AG10803 (cell line): ENCODE results near the gene SLC2A1.

Source experiments
- DNase-seq: peaks from one replicate; pipeline ENCODE4 v3.0.0; 2010; ENCODE audit warnings: low read depth
- H3K4me3 ChIP-seq: 2 replicates; pipeline ENCODE4 v1.5.1; 2011; ENCODE audit warnings: mild to moderate bottlenecking, low read length, control low read depth
- CTCF ChIP-seq: conservative IDR thresholded peaks from 2 replicates; pipeline ENCODE4 v1.5.1; 2011; ENCODE audit warnings: mild to moderate bottlenecking, low read length, control low read depth, inconsistent platforms

Gene SLC2A1

DNA sequence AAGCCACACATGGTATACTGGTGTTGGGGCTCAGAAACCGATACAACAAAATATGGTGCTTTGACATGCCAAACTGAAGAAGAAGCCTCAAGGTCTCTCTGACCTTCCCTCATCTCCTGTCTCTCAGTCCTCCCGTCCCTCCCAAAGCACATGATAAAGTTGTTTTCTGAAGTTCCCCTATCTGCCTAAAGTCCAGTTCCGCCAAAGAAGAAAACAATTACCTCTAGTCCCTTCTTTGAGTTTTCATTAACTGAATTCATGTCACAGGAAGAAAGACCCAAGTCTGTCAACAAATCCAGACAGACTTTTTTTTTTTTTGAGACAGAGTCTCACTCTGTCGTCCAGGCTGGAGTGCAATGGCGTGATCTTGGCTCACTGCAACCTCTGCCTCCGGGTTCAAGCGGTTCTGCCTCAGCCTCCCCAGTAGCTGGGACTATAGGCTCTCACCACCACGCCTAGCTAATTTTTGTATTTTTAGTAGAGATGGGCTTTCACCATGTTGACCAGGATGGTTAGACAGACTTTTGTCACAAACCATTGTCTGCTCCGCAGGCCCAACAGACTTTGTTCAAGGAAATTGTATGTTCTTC is 32.2 kb upstream of the SLC2A1 start:
- no peak for DNase-seq
- no peak for TF ChIP-seq CTCF
- H3K4me3 ChIP-seq = no peak overlapping the region

- no peak for DNase-seq
Observed at GRCh38 chr1:42983693-42984092, 25.0 kb upstream of the SLC2A1 start.

GRCh38 chr1:42983253-42983652 is 24.6 kb upstream of the SLC2A1 start:
- H3K4me3 ChIP-seq = no peak overlapping the region
- DNase-seq = no peak
- no peak for TF ChIP-seq CTCF

More at GRCh38 chr1:42983693-42984092, 25.0 kb upstream of the SLC2A1 start:
- TF ChIP-seq CTCF = no peak
- no peak overlapping the region for H3K4me3 ChIP-seq

GRCh38 chr1:42982641-42983040 is 24.0 kb upstream of the SLC2A1 start:
- no peak for DNase-seq
- no peak overlapping the region for H3K4me3 ChIP-seq
- no peak for TF ChIP-seq CTCF

DNA sequence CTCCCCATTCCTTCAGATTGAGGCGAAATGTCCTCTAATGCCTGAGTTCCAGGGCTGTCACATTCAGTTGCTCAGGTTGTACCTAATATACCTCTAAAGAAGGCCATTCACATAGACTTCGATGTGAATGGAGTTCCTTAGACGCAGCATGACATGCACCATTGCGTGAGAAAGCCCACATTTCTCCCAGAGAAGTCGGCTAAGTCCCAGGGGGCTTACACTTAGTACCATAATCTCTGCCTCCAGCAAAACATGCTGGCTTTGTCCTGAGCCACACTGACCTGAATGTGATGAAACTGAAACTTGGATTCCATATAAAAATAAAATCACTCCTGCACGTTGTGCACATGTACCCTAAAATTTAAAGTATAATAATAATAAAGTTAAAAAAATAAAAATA is 23.2 kb upstream of the SLC2A1 start:
- no peak overlapping the region for H3K4me3 ChIP-seq
- DNase-seq = no peak
- no peak for TF ChIP-seq CTCF

DNA sequence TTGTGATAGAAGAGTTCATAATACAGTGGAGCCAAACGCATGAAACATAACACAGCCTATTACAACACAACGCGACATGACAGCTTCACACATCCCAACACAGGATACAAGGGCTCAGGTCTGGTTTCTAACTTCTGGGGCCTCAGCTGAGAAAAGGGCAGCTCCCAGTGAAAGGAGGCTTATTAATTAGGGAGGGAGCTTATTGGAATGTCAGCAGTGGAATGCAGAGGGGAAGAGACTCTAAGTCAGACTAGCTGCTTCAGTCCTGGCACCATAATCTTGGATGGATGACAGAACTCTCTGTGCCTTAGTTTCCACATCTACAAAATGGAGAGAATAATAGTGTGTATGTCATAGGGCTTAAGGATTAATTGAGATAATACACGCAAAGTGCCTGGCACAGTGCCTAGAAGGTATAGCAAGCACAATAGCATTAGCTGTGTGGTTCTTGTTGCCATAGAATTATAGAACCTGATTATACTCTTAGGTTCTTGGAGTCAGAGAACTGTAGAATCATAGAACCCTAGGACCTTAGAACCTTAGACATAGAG is 22.7 kb upstream of the SLC2A1 start:
- DNase-seq = no peak
- TF ChIP-seq CTCF = no peak
- H3K4me3 ChIP-seq = no peak overlapping the region
